Pancreas (tissue), 10 donors: Measurements from ENCODE around the gene ARHGAP5. TPM values are rescaled to one million over a fixed set of nuclear protein-coding genes. Genes with fewer than 3 reads are reported as not detected.

Experiments
- ATAC-seq, 4 donors: fragments of 200-7000 bp; cut with Tn5 transposase; one replicate each; pipeline versions ENCODE4 v1.8.0 to v1.9.1; 2020; ENCODE audit warnings: mild to moderate bottlenecking in 4 of 4, moderate library complexity in 4 of 4
- DNase-seq, 6 donors: peaks; one replicate each; pipeline ENCODE4 v3.0.0-alpha.2; 2020
- FAIRE-seq: peaks from 2 replicates; lab custom pipeline; 2012; peaks lifted over from hg19 to GRCh38; lab: Jason Lieb, UNC
- H3K27ac ChIP-seq, 4 donors: fragments of 200-600 bp; sonication (generic); 1 replicate in 3 of 4; 2 replicates in 1 of 4; pipeline versions ENCODE4 v1.5.0 to v1.8.0; 2020
- H3K27me3 ChIP-seq, 4 donors: fragments of 200-600 bp; one replicate each; pipeline ENCODE4 v1.8.0; 2021
- H3K36me3 ChIP-seq, 3 donors: fragments of 200-600 bp; sonication (generic) in 1 of 3; one replicate each; pipeline versions ENCODE4 v1.5.0 to v1.8.0; 2020 to 2021
- H3K4me1 ChIP-seq, 3 donors: fragments of 200-600 bp; one replicate each; pipeline ENCODE4 v1.8.0; 2021
- H3K4me3 ChIP-seq, 4 donors: fragments of 200-600 bp; sonication (generic) in 2 of 4; one replicate each; pipeline versions ENCODE4 v1.5.0 to v1.8.0; 2020 to 2021
- H3K9me3 ChIP-seq, 4 donors: fragments of 200-600 bp; one replicate each; pipeline ENCODE4 v1.8.0; 2021
- CTCF ChIP-seq, 4 donors: fragments of 200-600 bp; sonication (generic) in 3 of 4; IDR thresholded peaks; one replicate each; pipeline versions ENCODE4 v1.5.0 to v1.8.0; 2021; ENCODE audit warnings: antibody characterized with exemption in 4 of 4
- WGBS, 2 donors: extraction: QIAGEN DNeasy Blood & Tissue Kit; methylation state at CpG; one replicate each; pipeline ENCODE4 v1.1.7; 2013; 5-methylcytosine and 5-hydroxymethylcytosine counted together
- intact Hi-C, 3 donors: fragments of 100-400 bp; cut with DNase I; formaldehyde crosslinking; loops; one replicate each; pipeline versions ENCODE4 v1.11.1 to v1.14.2; 2022
- polyA plus RNA-seq, 2 donors: library from polyadenylated mRNA; stranded (reverse); fragments of 200-250 nt; gene quantifications; one replicate each; pipeline ENCODE4 v1.2.3, GENCODE V29; 2013
- total RNA-seq, 6 donors: library from RNA; stranded (reverse); fragmentation: NEBNext Ultra II Directional in 4 of 6; extraction: Animal tissue kit (Norgen Biotek cat#: 25700) in 4 of 6; gene quantifications; one replicate each; pipeline versions ENCODE4 v1.2.1 to v1.2.4, GENCODE V29; 2021 to 2023
- donor health status: healthy with polysubstance abuse.
- donor health status: DM: no; HTN: no; CAD: no; lungs with moderate emphysema.
- donor health status: DM: no; HTN: no; CAD: no.
- donor health status: control.
- donor health status: control.
- donor health status: Bipolar disorder and iron deficiency.
- donor health status: DM: yes; HTN: yes; CAD: no.
- donor health status: DM: no; HTN: no; CAD: no.
- donor health status: DM: no; HTN: no; CAD: no.
- donor health status: DM: yes; HTN: yes; CAD: no.

Gene ARHGAP5
- total and polyA plus RNA-seq, 8 donors, result 7.1 to 81.8 (median 53.1) TPM

- ATAC-seq (no peak), DNase-seq (no peak), FAIRE-seq (no peak)
- Histone ChIP-seq H3K36me3 (no peaks in the 10 kb centered on the region), H3K27ac (peak overlapping the region in 2 of 4 donors; percentile 99), H3K4me1 (peaks cover 29 to 45% (median 37%) of the 10 kb centered on the region in 3 donors), H3K27me3 (no peaks in the 10 kb centered on the region), H3K4me3 (peak overlapping the region in 3 of 4 donors; percentile 12 to 99 (median 74)), H3K9me3 (no peaks in the 10 kb centered on the region)
- intact Hi-C loops, result no loop called here
- no peak for TF ChIP-seq CTCF (IDR thresholded peaks at IDR 0.05)
- WGBS, 2 donors, result 10 to 11% methylated on average over 7 of the region's 7 CpGs
Observed at GRCh38 chr14:32078858-32079216, 1.7 kb downstream of the ARHGAP5 start.

- peaks cover 31 to 45% (median 42%) of the 10 kb centered on the region in 3 donors for H3K4me1 ChIP-seq
- DNase-seq (no peak), ATAC-seq (no peak), FAIRE-seq (peak; percentile 47)
- peak overlapping the region in 1 of 4 donors; percentile 99 for H3K27ac ChIP-seq
- 11 to 12% methylated on average over 4 of the region's 4 CpGs for WGBS, 2 donors
- no peaks in the 10 kb centered on the region for H3K9me3 ChIP-seq
- peak overlapping the region in 3 of 4 donors; percentile 12 to 99 (median 74) for H3K4me3 ChIP-seq
- no peaks in the 10 kb centered on the region for H3K27me3 ChIP-seq
- H3K36me3 ChIP-seq, result no peaks in the 10 kb centered on the region
- intact Hi-C loops, result no loop called here
- TF ChIP-seq CTCF (IDR thresholded peaks at IDR 0.05), result no peak
Observed at GRCh38 chr14:32079264-32079663, 2.2 kb downstream of the ARHGAP5 start.

- intact Hi-C loops, result no loop called here
- 64 to 67% methylated on average over 1 of the region's 1 CpG for WGBS, 2 donors
- H3K27me3 ChIP-seq, result no peaks in the 10 kb centered on the region
- H3K27ac ChIP-seq, result no peak overlapping the region
- H3K4me1 ChIP-seq, result peaks cover 33 to 44% (median 38%) of the 10 kb centered on the region in 3 donors
- FAIRE-seq (peak; percentile 5), ATAC-seq (no peak), DNase-seq (no peak)
- H3K4me3 ChIP-seq, result no peak overlapping the region
- no peaks in the 10 kb centered on the region for H3K36me3 ChIP-seq
- H3K9me3 ChIP-seq, result no peaks in the 10 kb centered on the region
- no peak for TF ChIP-seq CTCF (IDR thresholded peaks at IDR 0.05)
Observed at GRCh38 chr14:32080001-32080510, 3.0 kb downstream of the ARHGAP5 start.

GRCh38 chr14:32081901-32082300, 4.8 kb downstream of the ARHGAP5 start:
- DNase-seq, result no peak
- intact Hi-C loops, result no loop called here
- no peak for ATAC-seq
- H3K4me3 ChIP-seq, result no peak overlapping the region
- no peak for FAIRE-seq
- TF ChIP-seq CTCF (IDR thresholded peaks at IDR 0.05), result no peak
- H3K27me3 ChIP-seq, result no peaks in the 10 kb centered on the region
- WGBS, 2 donors, result 33 to 52% methylated on average over 7 of the region's 7 CpGs
- no peak overlapping the region for H3K27ac ChIP-seq
- H3K36me3 ChIP-seq, result no peaks in the 10 kb centered on the region
- no peaks in the 10 kb centered on the region for H3K9me3 ChIP-seq
- H3K4me1 ChIP-seq, result peaks cover 30 to 40% (median 40%) of the 10 kb centered on the region in 3 donors

GRCh38 chr14:32083315-32083624, 6.2 kb downstream of the ARHGAP5 start:
- no peaks in the 10 kb centered on the region for H3K36me3 ChIP-seq
- intact Hi-C loops, result no loop called here
- ATAC-seq (peak in 2 of 4 donors; percentile 32 to 42), DNase-seq (no peak), FAIRE-seq (no peak)
- H3K9me3 ChIP-seq, result no peaks in the 10 kb centered on the region
- H3K4me1 ChIP-seq, result peaks cover 34 to 48% (median 40%) of the 10 kb centered on the region in 3 donors
- no peak for TF ChIP-seq CTCF (IDR thresholded peaks at IDR 0.05)
- H3K27ac ChIP-seq, result no peak overlapping the region
- no peak overlapping the region for H3K4me3 ChIP-seq
- H3K27me3 ChIP-seq, result no peaks in the 10 kb centered on the region
